ENCODE data around the gene WWC1.

- TF ChIP-seq CTCF (IDR thresholded peaks at IDR 0.05): no peak
- TF ChIP-seq POLR2A (IDR thresholded peaks at IDR 0.05): no peak
Measured at GRCh38 chr5:168275940-168276339, 15.5 kb upstream of the WWC1 start.

Measured in adrenal gland (tissue), 5 donors.